A549 (cell line): ENCODE measurements around the gene MXD4. TPM values are rescaled to one million over a fixed set of nuclear protein-coding genes. Genes with fewer than 3 reads are reported as not detected.

ENCODE experiments used
- ATAC-seq, 2 experiments: fragments of 200-7000 bp in 1 of 2; fragments of >200 bp in 1 of 2; cut with Nextera tagmentation in 1 of 2; cut with Tn5 transposase in 1 of 2; 3 replicates each; pipeline versions ENCODE4 v1.8.0 to v1.9.1; 2018 to 2020; ENCODE audit warnings: mild to moderate bottlenecking in 1 of 2, moderate library complexity in 1 of 2
- CTCF ChIA-PET: fragments of 300-600 bp; sonication (Branson Sonifier 250); formaldehyde crosslinking; extraction: SDS; loops from one replicate; lab custom pipeline; 2021; ENCODE audit warnings: antibody characterized with exemption, inconsistent platforms; lab: Yijun Ruan, JAX
- POLR2A ChIA-PET: fragments of 350-600 bp; formaldehyde crosslinking; extraction: SDS; loops from one replicate; lab custom pipeline; 2021; ENCODE audit warnings: antibody characterized with exemption, inconsistent platforms; lab: Yijun Ruan, JAX
- DNase-seq, 2 experiments: peaks; one replicate each; pipeline versions ENCODE4 v3.0.0 to v3.0.0-alpha.2; 2011 to 2016; ENCODE audit warnings: low read depth in 1 of 2, low spot score in 1 of 2
- FAIRE-seq: peaks from 2 replicates; lab custom pipeline; 2011; peaks lifted over from hg19 to GRCh38; lab: Jason Lieb, UNC
- H3K27ac ChIP-seq, 2 experiments: fragments of >200 bp; sonication (Bioruptor Twin); formaldehyde crosslinking; 3 replicates each; pipeline ENCODE4 v1.5.1; 2016 to 2017
- H3K4me1 ChIP-seq: fragments of >200 bp; sonication (Bioruptor Twin); formaldehyde crosslinking; 3 replicates; pipeline ENCODE4 v1.6.1; 2016
- H3K4me2 ChIP-seq: fragments of >200 bp; sonication (Bioruptor Twin); formaldehyde crosslinking; 3 replicates; pipeline ENCODE4 v1.6.1; 2016
- H3K4me3 ChIP-seq: fragments of >200 bp; sonication (Bioruptor Twin); formaldehyde crosslinking; 3 replicates; pipeline ENCODE4 v1.5.1; 2016
- H3K9me3 ChIP-seq: fragments of >200 bp; sonication (Bioruptor Twin); formaldehyde crosslinking; 3 replicates; pipeline ENCODE4 v1.6.1; 2016
- CBX2 ChIP-seq: fragments of 200-600 bp; sonication (generic); IDR thresholded peaks from 2 replicates; pipeline ENCODE4 v1.6.1; 2016; ENCODE audit warnings: low read depth, mild to moderate bottlenecking, borderline replicate concordance
- CBX8 ChIP-seq: fragments of 200-600 bp; sonication (generic); IDR thresholded peaks from 2 replicates; pipeline ENCODE4 v1.6.1; 2016
- EP300 ChIP-seq, 2 experiments: fragments of >200 bp; sonication (Bioruptor Twin); formaldehyde crosslinking; IDR thresholded peaks; 2 replicates in 1 of 2; 3 replicates in 1 of 2; pipeline ENCODE4 v1.6.1; 2016 to 2017
- ESRRA ChIP-seq: fragments of 150-350 bp; IDR thresholded peaks from 2 replicates; pipeline ENCODE4 v1.6.1; 2014; ENCODE audit warnings: mild to moderate bottlenecking, low read length, borderline replicate concordance
- FOSB ChIP-seq: fragments of 250-450 bp; sonication (Bioruptor Pico); IDR thresholded peaks from 2 replicates; pipeline ENCODE4 v1.5.0; 2020; ENCODE audit warnings: mild to moderate bottlenecking, moderate library complexity
- GATA3 ChIP-seq: IDR thresholded peaks from 2 replicates; pipeline ENCODE4 v1.6.1; 2012; ENCODE audit warnings: borderline replicate concordance
- HEYL ChIP-seq: fragments of 250-450 bp; sonication (Bioruptor Pico); IDR thresholded peaks from 2 replicates; pipeline ENCODE4 v1.8.0; 2021; ENCODE audit warnings: mild to moderate bottlenecking, moderate library complexity
- HOXB5 ChIP-seq: fragments of 250-450 bp; sonication (Bioruptor Pico); IDR thresholded peaks from 2 replicates; pipeline ENCODE4 v1.5.0; 2020; ENCODE audit warnings: mild to moderate bottlenecking, moderate library complexity
- JUN ChIP-seq, 2 experiments: fragments of >200 bp; sonication (Bioruptor Twin); formaldehyde crosslinking; IDR thresholded peaks; 2 replicates in 1 of 2; 3 replicates in 1 of 2; pipeline ENCODE4 v1.6.1; 2016 to 2017
- KDM1A ChIP-seq: fragments of 200-600 bp; sonication (generic); IDR thresholded peaks from 2 replicates; pipeline ENCODE4 v1.6.1; 2016; ENCODE audit warnings: low read depth, mild to moderate bottlenecking
- NFE2L2 ChIP-seq: fragments of 150-350 bp; conservative IDR thresholded peaks from 2 replicates; pipeline ENCODE4 v1.6.1; 2014; ENCODE audit warnings: low read length
- NR3C1 ChIP-seq: fragments of >200 bp; sonication (Bioruptor Twin); formaldehyde crosslinking; IDR thresholded peaks from 3 replicates; pipeline ENCODE4 v1.6.1; 2017
- POLR2A ChIP-seq: IDR thresholded peaks from 2 replicates; pipeline ENCODE4 v1.6.1; 2012; ENCODE audit warnings: mild to moderate bottlenecking, low read length
- RARB ChIP-seq: fragments of 250-450 bp; sonication (Bioruptor Pico); IDR thresholded peaks from 2 replicates; pipeline ENCODE4 v1.8.0; 2021; ENCODE audit warnings: mild to moderate bottlenecking, moderate library complexity
- RCOR1 ChIP-seq: fragments of 150-350 bp; IDR thresholded peaks from 2 replicates; pipeline ENCODE4 v1.6.1; 2014; ENCODE audit warnings: antibody characterized with exemption, low read length, low read depth
- RNF2 ChIP-seq: fragments of 200-600 bp; sonication (generic); IDR thresholded peaks from 2 replicates; pipeline ENCODE4 v1.6.1; 2016; ENCODE audit warnings: low read depth, mild to moderate bottlenecking, antibody characterized with exemption, moderate library complexity, borderline replicate concordance
- SREBF2 ChIP-seq: fragments of 450-650 bp; IDR thresholded peaks from 2 replicates; pipeline ENCODE4 v1.6.1; 2014; ENCODE audit warnings: mild to moderate bottlenecking, moderate library complexity
- ZC3H11A ChIP-seq: fragments of 450-650 bp; IDR thresholded peaks from 2 replicates; pipeline ENCODE4 v1.6.1; 2014; ENCODE audit warnings: antibody characterized with exemption, mild to moderate bottlenecking
- ZNF302 ChIP-seq: fragments of 250-450 bp; sonication (Bioruptor Pico); IDR thresholded peaks from 2 replicates; pipeline ENCODE4 v1.9.0; 2021; ENCODE audit warnings: inconsistent platforms, mild to moderate bottlenecking, moderate library complexity
- ZSCAN20 ChIP-seq: fragments of 250-450 bp; sonication (Bioruptor Pico); IDR thresholded peaks from 2 replicates; pipeline ENCODE4 v1.8.0; 2022; ENCODE audit warnings: mild to moderate bottlenecking, moderate library complexity
- WGBS: methylation state at CpG from one replicate; pipeline ENCODE4 v1.1.6; 2017; ENCODE audit errors: missing lambda C conversion rate; 5-methylcytosine and 5-hydroxymethylcytosine counted together
- polyA plus RNA-seq, 4 experiments: library from polyadenylated mRNA; depleted of rRNA in 3 of 4; stranded (reverse); fragments of >200 nt; fragmentation: RNase III in 1 of 4; extraction: RNeasy Plus Mini Kit Qiagen cat#74134 plus additional on column Dnase treatment in 1 of 4; gene quantifications; 2 replicates in 3 of 4; 3 replicates in 1 of 4; pipeline ENCODE4 v1.2.3, GENCODE V29; 2011 to 2017
- TF ChIP-seq, protein P1 (sequence below): IDR thresholded peaks from 2 replicates; pipeline ENCODE4 v1.6.1; 2012
- TF ChIP-seq, protein P2 (sequence below): fragments of 250-450 bp; sonication (Bioruptor Pico); IDR thresholded peaks from 2 replicates; pipeline ENCODE4 v1.5.0; 2020; ENCODE audit warnings: low read depth, mild to moderate bottlenecking, moderate library complexity
- TF ChIP-seq, protein P3 (sequence below): fragments of 150-350 bp; IDR thresholded peaks from 2 replicates; pipeline ENCODE4 v1.6.1; 2014; ENCODE audit warnings: low read depth, mild to moderate bottlenecking, low read length

Gene MXD4
- polyA plus RNA-seq, 2 of the 4 experiments (the other 2 are of a cell fraction): 10.8 to 18.5 TPM

DNA sequence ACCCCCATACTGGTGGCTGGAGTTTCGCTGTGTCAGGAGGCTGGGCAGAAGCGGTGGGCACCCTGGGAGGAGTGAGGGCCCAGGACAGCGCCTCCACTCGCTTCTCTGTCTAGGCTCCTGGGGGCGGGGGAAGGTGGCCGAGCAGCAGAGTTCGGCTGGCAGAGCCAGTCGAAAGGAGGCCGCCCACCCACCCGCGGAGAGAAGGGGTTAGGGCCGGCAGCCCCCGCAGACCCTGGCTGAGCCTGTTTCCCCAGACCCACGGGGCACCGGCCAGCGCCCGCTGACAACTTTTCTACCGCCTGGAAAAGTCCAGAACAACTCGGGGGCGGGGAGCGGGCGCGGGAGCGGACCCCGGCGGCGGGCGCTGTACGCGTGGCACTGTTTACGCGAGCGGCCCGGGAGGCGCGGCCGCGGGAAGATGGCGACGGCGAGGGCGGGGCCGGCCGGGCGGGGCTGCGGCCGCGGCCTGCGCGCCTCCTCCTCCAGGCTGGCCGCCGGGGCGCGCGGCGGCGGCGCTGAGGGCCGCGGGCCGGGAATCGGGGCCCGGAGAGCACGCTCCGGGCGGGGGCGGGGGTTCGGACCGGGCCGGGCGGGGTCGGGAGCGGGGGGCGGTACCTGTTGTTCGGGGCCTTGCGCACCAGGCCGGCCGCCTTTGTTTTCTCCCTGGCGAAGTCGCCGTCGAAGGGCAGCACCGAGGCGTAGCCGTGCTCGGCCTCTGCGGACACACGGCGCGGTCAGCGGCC lies 628 bp downstream of the MXD4 start:
- DNase-seq (peak; percentile 7 to 24), FAIRE-seq (no peak), ATAC-seq (peak in 1 of 2 experiments; percentile 44; a peak in 2 of 6 replicates)
- peak overlapping the region; percentile 75 for H3K4me3 ChIP-seq
- TF ChIP-seq, protein P1, sequence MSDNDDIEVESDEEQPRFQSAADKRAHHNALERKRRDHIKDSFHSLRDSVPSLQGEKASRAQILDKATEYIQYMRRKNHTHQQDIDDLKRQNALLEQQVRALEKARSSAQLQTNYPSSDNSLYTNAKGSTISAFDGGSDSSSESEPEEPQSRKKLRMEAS: peak; percentile 58
- TF ChIP-seq POLR2A: no peak
- TF ChIP-seq CBX2: no peak
- peak overlapping the region; percentile 87 for H3K4me2 ChIP-seq
- H3K9me3 ChIP-seq: no peaks in the 10 kb centered on the region
- CTCF ChIA-PET: no interaction called here
- POLR2A ChIA-PET: no interaction called here
- peaks cover 6% of the 10 kb centered on the region; the same call in 1 of the 3 replicates for H3K4me1 ChIP-seq
- WGBS: 18% methylated on average over 9 of the region's 91 CpGs
- peak overlapping the region; percentile 76 to 94 for H3K27ac ChIP-seq

DNA sequence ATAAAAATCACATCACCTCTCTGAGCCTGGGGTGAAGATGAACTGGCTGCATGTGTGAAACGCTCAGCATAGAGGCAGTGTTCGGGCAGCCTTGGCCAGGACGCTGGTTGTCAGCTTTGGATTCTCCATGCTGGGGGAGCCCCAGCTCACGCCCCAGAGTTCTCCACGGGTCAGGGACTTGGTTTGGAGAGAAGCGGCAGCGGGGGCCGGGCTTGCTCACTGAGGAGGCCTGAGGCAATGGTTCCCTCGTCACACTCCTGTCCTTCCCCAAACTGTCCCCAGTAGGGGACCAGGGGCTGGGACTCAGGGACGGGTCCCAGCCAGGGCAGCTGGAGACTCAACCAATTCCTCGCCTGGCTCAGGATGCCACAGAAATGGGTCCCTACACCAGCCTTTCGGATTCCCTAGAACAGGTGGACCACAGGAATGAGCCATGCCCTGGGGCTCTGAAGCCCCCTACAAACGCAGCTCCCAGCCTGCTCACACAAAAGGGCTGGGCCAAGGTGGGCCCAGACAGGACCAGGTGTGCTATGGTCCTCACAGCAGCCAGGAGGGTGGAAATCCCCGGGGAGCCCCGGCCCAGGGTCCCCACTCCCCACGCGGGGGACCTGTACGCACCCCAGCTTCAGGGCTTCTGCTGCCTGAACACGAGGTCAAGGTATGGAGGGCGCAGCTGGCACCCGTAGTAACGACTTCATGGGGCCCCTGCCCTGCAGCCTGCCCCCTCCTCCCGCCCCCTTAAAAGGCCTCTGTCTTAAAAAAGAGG lies 1.4 kb downstream of the MXD4 start:
- peak overlapping the region; percentile 87 for H3K4me2 ChIP-seq
- peak overlapping the region; percentile 76 to 94 for H3K27ac ChIP-seq
- no peak for FAIRE-seq
- ATAC-seq: no peak
- 73% methylated on average over 12 of the region's 23 CpGs for WGBS
- peaks cover 6% of the 10 kb centered on the region; the same call in 1 of the 3 replicates for H3K4me1 ChIP-seq
- no peaks in the 10 kb centered on the region for H3K9me3 ChIP-seq
- no peak for TF ChIP-seq ZSCAN20 (CRISPR knock-in tag)
- TF ChIP-seq, all 56 proteins: peak for 0
- POLR2A ChIA-PET: no interaction called here
- H3K4me3 ChIP-seq: peak overlapping the region; percentile 75
- no peak for DNase-seq
- CTCF ChIA-PET: no interaction called here

DNA sequence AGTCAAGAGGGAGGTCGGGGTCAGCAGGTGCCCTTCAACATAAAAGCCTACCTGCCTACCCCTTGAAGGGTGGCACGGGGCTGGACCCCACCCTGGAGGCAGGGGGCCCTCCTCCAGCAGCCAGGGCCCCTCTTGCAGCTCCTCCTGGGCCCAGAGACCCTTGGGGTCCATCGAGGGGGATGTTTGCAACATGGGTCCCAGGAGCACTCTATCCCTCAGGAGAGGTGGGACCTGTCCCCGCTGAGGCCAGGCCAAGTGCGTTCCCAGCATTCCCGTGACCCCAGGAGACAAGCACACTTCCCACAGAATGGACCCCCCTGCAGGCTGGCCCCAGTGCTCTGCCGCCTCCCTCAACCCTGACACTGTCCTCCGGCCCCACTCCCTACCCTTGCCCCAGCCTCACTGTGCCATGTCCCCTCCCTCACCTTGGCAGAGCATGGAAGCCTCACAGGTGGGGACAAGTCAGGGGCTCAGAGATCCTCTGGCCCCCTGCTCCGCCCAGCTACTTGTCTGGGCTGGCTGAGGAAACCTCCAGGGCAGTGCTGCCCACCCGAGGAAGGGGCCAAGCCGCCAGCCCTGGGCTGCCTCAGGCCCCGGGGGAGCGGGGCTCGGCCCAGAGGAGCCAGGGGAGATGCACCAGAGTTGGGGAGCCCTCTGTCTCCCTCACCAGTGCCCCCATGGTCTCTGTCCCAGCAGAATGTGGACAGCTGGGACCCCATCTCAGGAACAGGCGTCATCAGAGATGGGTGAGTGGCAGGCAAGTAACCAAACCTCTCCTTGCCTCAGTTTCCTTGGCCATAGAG lies 2.2 kb downstream of the MXD4 start:
- Histone ChIP-seq H3K9me3 (no peaks in the 10 kb centered on the region), H3K4me2 (peak overlapping the region; percentile 87; the same call in 2 of the 3 replicates), H3K4me1 (peaks cover 6% of the 10 kb centered on the region; the same call in 1 of the 3 replicates)
- POLR2A ChIA-PET: no interaction called here
- FAIRE-seq (no peak), ATAC-seq (no peak)
- TF ChIP-seq RNF2 (no peak), RCOR1 (no peak), CBX8 (no peak), JUN (IDR thresholded peaks at IDR 0.05) (no peak), CBX2 (no peak), ZC3H11A (no peak), EP300 (IDR thresholded peaks at IDR 0.05) (no peak), SREBF2 (no peak)
- TF ChIP-seq, protein P2, sequence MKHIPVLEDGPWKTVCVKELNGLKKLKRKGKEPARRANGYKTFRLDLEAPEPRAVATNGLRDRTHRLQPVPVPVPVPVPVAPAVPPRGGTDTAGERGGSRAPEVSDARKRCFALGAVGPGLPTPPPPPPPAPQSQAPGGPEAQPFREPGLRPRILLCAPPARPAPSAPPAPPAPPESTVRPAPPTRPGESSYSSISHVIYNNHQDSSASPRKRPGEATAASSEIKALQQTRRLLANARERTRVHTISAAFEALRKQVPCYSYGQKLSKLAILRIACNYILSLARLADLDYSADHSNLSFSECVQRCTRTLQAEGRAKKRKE: no peak
- TF ChIP-seq, all 56 proteins: peak for 0
- Histone ChIP-seq H3K27ac (peak overlapping the region in 1 of 2 experiments; percentile 94; a peak in 2 of 6 replicates), H3K4me3 (no peak overlapping the region)
- CTCF ChIA-PET: no interaction called here
- no peak for DNase-seq
- WGBS: no CpG with 5 or more reads among the region's 15 CpGs

DNA sequence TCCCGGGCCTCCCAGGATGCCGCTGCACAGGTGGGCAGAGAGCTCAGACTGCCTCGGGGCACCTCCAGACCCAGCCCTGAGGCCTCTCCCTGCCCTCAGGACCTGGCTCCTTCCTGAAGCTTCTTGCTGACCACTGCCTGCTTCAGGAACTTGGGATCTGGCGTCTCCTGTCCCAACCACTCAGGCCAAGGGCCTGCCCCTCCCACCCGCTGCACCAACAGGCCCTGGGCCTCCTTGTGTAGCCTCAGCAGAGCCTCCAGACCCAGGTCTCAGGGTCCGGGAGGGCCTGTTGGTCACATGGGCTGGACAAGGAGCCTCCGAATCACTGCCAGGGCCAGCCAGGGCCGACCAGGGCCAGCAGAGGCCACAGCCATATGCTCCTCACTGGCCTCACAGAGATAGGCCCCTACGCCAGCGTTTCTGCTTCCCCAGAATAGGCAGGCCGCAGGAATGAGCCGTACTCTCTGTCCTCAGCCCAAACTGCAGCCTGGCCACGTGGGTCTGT lies 2.8 kb downstream of the MXD4 start:
- FAIRE-seq (no peak), DNase-seq (no peak), ATAC-seq (no peak)
- no peak overlapping the region for H3K4me2 ChIP-seq
- CTCF ChIA-PET: no interaction called here
- H3K9me3 ChIP-seq: no peaks in the 10 kb centered on the region
- TF ChIP-seq RARB (CRISPR knock-in tag) (no peak), ESRRA (no peak), NFE2L2 (no peak), CBX2 (no peak), KDM1A (no peak), ZNF302 (CRISPR knock-in tag) (no peak), GATA3 (no peak), HEYL (CRISPR knock-in tag) (no peak), NR3C1 (no peak), ZC3H11A (no peak), SREBF2 (no peak), HOXB5 (CRISPR knock-in tag) (no peak), FOSB (CRISPR knock-in tag) (no peak)
- TF ChIP-seq, protein P1: no peak
- TF ChIP-seq, protein P3, sequence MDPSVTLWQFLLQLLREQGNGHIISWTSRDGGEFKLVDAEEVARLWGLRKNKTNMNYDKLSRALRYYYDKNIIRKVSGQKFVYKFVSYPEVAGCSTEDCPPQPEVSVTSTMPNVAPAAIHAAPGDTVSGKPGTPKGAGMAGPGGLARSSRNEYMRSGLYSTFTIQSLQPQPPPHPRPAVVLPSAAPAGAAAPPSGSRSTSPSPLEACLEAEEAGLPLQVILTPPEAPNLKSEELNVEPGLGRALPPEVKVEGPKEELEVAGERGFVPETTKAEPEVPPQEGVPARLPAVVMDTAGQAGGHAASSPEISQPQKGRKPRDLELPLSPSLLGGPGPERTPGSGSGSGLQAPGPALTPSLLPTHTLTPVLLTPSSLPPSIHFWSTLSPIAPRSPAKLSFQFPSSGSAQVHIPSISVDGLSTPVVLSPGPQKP: no peak
- peaks cover 6% of the 10 kb centered on the region; the same call in 1 of the 3 replicates for H3K4me1 ChIP-seq
- POLR2A ChIA-PET: no interaction called here
- H3K4me3 ChIP-seq: no peak overlapping the region
- H3K27ac ChIP-seq: no peak overlapping the region
- no CpG with 5 or more reads among the region's 13 CpGs for WGBS
